ENCODE results near the gene OR8G5.
A peak's percentile ranks its signal among the peaks of the same experiment; 100 is the strongest.
"Not testable (repeated sequence)": the region's sequence is repeated elsewhere in the genome, so short reads cannot be mapped to it uniquely, and the experiment has no call there.

Gene OR8G5

GRCh38 chr11:124225471-124225870 lies 30.7 kb upstream of the OR8G5 start:
- H3K9me3 ChIP-seq (replicated peaks in 1 of 11) = no peaks in the 10 kb centered on the region
- peak overlapping the region in 2 of 11 experiments; percentile 27 to 29; a peak in 2 of 22 replicates for H3K27ac ChIP-seq
- H4K20me1 ChIP-seq = no peaks in the 10 kb centered on the region
- H3K36me3 ChIP-seq = no peaks in the 10 kb centered on the region
- no peak overlapping the region for H3K4me3 ChIP-seq
- no peak overlapping the region for H3K9ac ChIP-seq
- no peak for TF ChIP-seq Cebpa-rat (IDR thresholded peaks at IDR 0.05)
- peak overlapping the region in 3 of 11 experiments; percentile 46 to 66 (median 59); a peak in 5 of 22 replicates for H3K4me2 ChIP-seq
- peaks cover 0 to 16% (median 2%) of the 10 kb centered on the region in 10 experiments; a peak in 9 of 20 replicates for H3K4me1 ChIP-seq
- no peaks in the 10 kb centered on the region for H3K27me3 ChIP-seq

DNA sequence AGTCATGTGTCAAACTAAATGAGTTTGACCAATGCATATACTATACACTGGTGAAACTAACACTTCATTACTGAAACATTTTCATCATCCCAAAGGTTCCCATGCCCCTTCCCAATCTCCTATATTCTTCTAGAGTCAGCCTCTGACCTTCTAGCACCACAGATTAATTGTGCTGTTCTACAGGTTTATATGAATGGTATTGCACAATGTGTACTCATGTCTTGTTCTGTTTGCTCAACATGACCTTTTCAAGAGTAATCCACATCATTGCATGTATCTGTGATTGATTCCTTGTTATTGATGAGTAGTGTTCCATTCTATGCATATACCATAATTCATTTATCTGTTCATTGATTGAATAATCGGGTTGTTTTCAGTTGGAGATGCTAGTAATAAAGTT lies 22.8 kb upstream of the OR8G5 start:
- H3K4me3 ChIP-seq = no peak overlapping the region
- H3K9me3 ChIP-seq (replicated peaks in 1 of 11) = no peaks in the 10 kb centered on the region
- no peak overlapping the region for H3K9ac ChIP-seq
- H3K36me3 ChIP-seq = no peaks in the 10 kb centered on the region
- no peaks in the 10 kb centered on the region for H4K20me1 ChIP-seq
- H3K4me2 ChIP-seq = no peak overlapping the region
- TF ChIP-seq Cebpa-rat (IDR thresholded peaks at IDR 0.05) = peak in 1 of 11 experiments; percentile 16; a peak in 1 of 22 replicates
- no peak overlapping the region for H3K27ac ChIP-seq
- H3K4me1 ChIP-seq = no peaks in the 10 kb centered on the region
- H3K27me3 ChIP-seq = no peaks in the 10 kb centered on the region

DNA sequence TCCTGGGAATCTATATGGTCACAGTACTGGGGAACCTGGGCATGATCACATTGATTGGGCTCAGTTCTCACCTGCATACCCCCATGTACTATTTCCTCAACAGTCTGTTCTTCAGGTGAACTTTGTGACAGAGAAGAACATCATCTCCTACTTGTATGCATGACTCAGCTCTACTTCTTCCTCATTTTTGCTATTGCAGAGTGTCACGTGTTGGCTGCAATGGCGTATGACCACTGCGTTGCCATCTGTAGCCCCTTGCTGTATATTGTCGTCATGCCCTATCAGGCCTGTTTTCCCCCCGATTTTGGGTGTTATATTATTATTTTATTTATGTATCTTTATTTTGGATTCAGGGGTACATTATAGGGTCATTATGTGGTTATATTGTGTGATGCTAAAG lies 17.7 kb upstream of the OR8G5 start:
- H3K4me3 ChIP-seq = no peak overlapping the region
- H3K9me3 ChIP-seq (replicated peaks in 1 of 11) = no peaks in the 10 kb centered on the region
- H3K4me2 ChIP-seq = no peak overlapping the region
- H3K9ac ChIP-seq = no peak overlapping the region
- no peak overlapping the region for H3K27ac ChIP-seq
- H3K27me3 ChIP-seq = no peaks in the 10 kb centered on the region
- H3K36me3 ChIP-seq = no peaks in the 10 kb centered on the region
- no peaks in the 10 kb centered on the region for H4K20me1 ChIP-seq
- no peak for TF ChIP-seq Cebpa-rat (IDR thresholded peaks at IDR 0.05)
- no peaks in the 10 kb centered on the region for H3K4me1 ChIP-seq

DNA sequence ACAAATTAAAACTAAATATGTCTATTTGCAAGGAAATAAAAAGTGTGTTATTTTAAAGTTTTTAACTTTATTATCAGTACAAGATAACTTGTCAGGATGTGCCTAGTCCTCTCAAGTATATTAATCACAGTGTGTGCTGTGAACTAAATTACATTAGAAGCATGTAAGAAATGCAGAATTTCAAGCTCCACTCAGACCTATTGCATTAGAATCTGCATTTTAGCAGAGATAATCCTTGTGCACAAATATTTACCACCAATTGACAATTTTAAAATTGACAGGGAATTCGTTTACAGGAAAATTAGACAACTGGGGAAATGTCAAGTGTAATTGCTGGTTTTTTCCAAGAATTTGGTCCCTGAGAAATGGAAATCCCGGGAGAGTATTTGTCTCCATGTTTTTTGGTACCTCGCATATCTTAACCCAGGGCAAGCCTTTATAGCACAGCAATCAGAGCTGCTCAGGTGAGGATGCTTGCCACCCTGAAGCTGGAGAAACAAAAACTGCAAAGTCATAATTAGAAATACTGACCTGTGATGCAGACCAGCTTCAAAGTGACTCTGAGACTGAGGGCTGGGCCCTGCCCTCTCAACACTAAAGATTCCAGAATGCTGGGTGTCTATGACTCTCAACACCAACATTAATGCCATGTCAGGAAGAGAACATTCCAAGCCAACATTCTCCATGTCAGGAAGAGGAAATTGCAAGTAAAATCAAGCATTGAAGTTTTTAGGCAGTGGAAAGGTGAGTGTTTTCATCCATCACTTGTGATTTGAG lies 15.4 kb upstream of the OR8G5 start, which contains the start of gene OR8G1:
OR8G1 (plus strand) TSS at position 475 of the 777 bp plus-strand sequence. CDS start 8,581 bp downstream, outside the sequence.
- Histone ChIP-seq H3K4me3 (no peak within 1 kb of the TSS), H3K27me3 (no peaks in the 10 kb centered on the region), H3K4me2 (no peak within 1 kb of the TSS), H3K27ac (no peak within 1 kb of the TSS), H3K36me3 (no peaks in the 10 kb centered on the region), H3K9me3 (replicated peaks in 1 of 11) (no peaks in the 10 kb centered on the region), H3K9ac (no peak within 1 kb of the TSS), H3K4me1 (no peaks in the 10 kb centered on the region), H4K20me1 (no peaks in the 10 kb centered on the region)
- TF ChIP-seq Cebpa-rat (IDR thresholded peaks at IDR 0.05) = no peak

DNA sequence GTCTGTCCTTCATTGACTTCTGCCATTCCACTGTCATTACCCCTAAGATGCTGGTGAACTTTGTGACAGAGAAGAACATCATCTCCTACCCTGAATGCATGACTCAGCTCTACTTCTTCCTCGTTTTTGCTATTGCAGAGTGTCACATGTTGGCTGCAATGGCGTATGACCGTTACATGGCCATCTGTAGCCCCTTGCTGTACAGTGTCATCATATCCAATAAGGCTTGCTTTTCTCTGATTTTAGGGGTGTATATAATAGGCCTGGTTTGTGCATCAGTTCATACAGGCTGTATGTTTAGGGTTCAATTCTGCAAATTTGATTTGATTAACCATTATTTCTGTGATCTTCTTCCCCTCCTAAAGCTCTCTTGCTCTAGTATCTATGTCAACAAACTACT lies 6.3 kb upstream of the OR8G5 start:
- H3K36me3 ChIP-seq; H3K27me3 ChIP-seq; H3K4me2 ChIP-seq; H3K9me3 ChIP-seq (replicated peaks in 1 of 11); H3K27ac ChIP-seq; H3K4me3 ChIP-seq; H4K20me1 ChIP-seq; H3K9ac ChIP-seq; H3K4me1 ChIP-seq: not testable (repeated sequence)

- not testable (repeated sequence) for H3K4me2 ChIP-seq; H3K9ac ChIP-seq; H3K36me3 ChIP-seq; H3K27me3 ChIP-seq; H3K4me3 ChIP-seq; H3K27ac ChIP-seq; H4K20me1 ChIP-seq; H3K9me3 ChIP-seq (replicated peaks in 1 of 11); H3K4me1 ChIP-seq
Observed at GRCh38 chr11:124265041-124265440, 8.9 kb downstream of the OR8G5 start.

GRCh38 chr11:124270886-124271285 lies 14.7 kb downstream of the OR8G5 start:
- not testable (repeated sequence) for H3K36me3 ChIP-seq; H3K9ac ChIP-seq; H3K27ac ChIP-seq; H3K9me3 ChIP-seq (replicated peaks in 1 of 11); H3K27me3 ChIP-seq; H3K4me3 ChIP-seq; H4K20me1 ChIP-seq; H3K4me2 ChIP-seq; H3K4me1 ChIP-seq

- Histone ChIP-seq H3K9ac (no peak overlapping the region), H3K9me3 (replicated peaks in 1 of 11) (no peaks in the 10 kb centered on the region), H3K27me3 (no peaks in the 10 kb centered on the region), H3K4me2 (no peak overlapping the region), H4K20me1 (no peaks in the 10 kb centered on the region), H3K4me1 (peaks cover 10 to 26% (median 17%) of the 10 kb centered on the region in 10 experiments; a peak in 17 of 20 replicates), H3K36me3 (no peaks in the 10 kb centered on the region), H3K4me3 (no peak overlapping the region), H3K27ac (no peak overlapping the region)
- TF ChIP-seq Cebpa-rat (IDR thresholded peaks at IDR 0.05) = no peak
Observed at GRCh38 chr11:124274000-124274399, 17.8 kb downstream of the OR8G5 start.

GRCh38 chr11:124276081-124276480 lies 19.9 kb downstream of the OR8G5 start:
- Histone ChIP-seq H4K20me1 (no peaks in the 10 kb centered on the region), H3K4me2 (peak overlapping the region; percentile 17 to 55 (median 38); a peak in 16 of 22 replicates), H3K9ac (no peak overlapping the region), H3K4me1 (peaks cover 10 to 26% (median 17%) of the 10 kb centered on the region in 10 experiments; a peak in 17 of 20 replicates), H3K4me3 (no peak overlapping the region), H3K27me3 (no peaks in the 10 kb centered on the region), H3K9me3 (replicated peaks in 1 of 11) (peaks cover 0 to 7% (median 4%) of the 10 kb centered on the region in 11 experiments; a peak in 7 of 22 replicates), H3K36me3 (no peaks in the 10 kb centered on the region), H3K27ac (no peak overlapping the region)
- TF ChIP-seq Cebpa-rat (IDR thresholded peaks at IDR 0.05) = no peak

- Histone ChIP-seq H3K4me2 (peak overlapping the region in 10 of 11 experiments; percentile 3 to 55 (median 37); a peak in 17 of 22 replicates), H3K4me3 (no peak overlapping the region), H3K36me3 (no peaks in the 10 kb centered on the region), H3K9ac (no peak overlapping the region), H3K9me3 (replicated peaks in 1 of 11) (peaks cover 0 to 18% (median 8%) of the 10 kb centered on the region in 11 experiments; a peak in 13 of 22 replicates), H3K4me1 (peaks cover 10 to 26% (median 17%) of the 10 kb centered on the region in 10 experiments; a peak in 17 of 20 replicates), H3K27ac (no peak overlapping the region), H3K27me3 (no peaks in the 10 kb centered on the region), H4K20me1 (no peaks in the 10 kb centered on the region)
- no peak for TF ChIP-seq Cebpa-rat (IDR thresholded peaks at IDR 0.05)
Observed at GRCh38 chr11:124277207-124277606, 21.0 kb downstream of the OR8G5 start.
